Tibial nerve (tissue), 4 donors: Measurements from ENCODE around the gene ZBTB12.

Source experiments
- EP300 ChIP-seq, 2 donors: sonication (generic); formaldehyde crosslinking; IDR thresholded peaks; one replicate each; pipeline ENCODE4 v1.6.1; 2017; ENCODE audit warnings: antibody characterized with exemption in 2 of 2, mild to moderate bottlenecking in 1 of 2
- POLR2A ChIP-seq, 2 donors: fragments of 450-650 bp; IDR thresholded peaks; one replicate each; pipeline ENCODE4 v1.6.1; 2017; ENCODE audit warnings: antibody characterized with exemption in 2 of 2, mild to moderate bottlenecking in 2 of 2, moderate library complexity in 2 of 2
- TF ChIP-seq, protein P1 (sequence below), 5 experiments: fragments of 200-600 bp in 3 of 5; fragments of 450-650 bp in 2 of 5; sonication (generic) in 3 of 5; IDR thresholded peaks; one replicate each; pipeline ENCODE4 v1.5.1; 2016 to 2019; ENCODE audit warnings: antibody characterized with exemption in 5 of 5, mild to moderate bottlenecking in 3 of 5, moderate library complexity in 2 of 5

DNA sequence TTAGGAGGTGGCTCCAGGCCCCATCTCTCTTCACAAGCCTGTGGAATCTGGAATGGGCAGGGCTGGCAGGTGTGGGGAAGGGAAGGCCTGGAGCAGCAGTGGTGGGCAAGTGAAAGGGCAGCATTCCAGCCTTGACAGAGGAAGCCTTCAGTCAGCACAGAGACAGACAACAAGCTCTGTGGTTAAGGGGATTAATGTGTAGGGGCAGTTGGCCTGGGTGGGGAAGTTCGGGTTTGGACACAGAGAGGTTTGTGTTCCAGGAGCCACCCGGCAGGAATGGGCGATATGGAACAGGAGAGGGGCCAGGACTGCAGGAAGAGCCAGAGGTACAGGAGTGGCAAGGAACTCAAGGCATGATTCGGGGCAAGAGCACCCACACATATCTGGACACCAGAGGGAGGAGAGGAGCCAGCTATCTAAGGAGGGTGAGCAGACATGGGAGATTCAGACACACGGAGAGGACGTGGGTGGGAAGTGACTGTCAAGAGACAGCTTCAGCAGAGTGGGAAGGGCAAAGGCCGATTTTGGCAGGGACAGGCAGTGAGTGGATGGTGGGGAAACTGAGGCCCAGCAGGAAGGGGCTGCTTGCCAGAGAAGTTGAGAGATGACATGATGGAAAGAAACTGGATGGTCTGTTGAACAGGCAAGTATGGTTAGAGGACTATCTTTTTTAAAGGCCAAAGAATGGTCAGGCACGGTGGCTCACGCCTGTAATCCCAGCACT is 20.6 kb downstream of the ZBTB12 start:
- TF ChIP-seq POLR2A (IDR thresholded peaks at IDR 0.05), result no peak
- TF ChIP-seq, protein P1, sequence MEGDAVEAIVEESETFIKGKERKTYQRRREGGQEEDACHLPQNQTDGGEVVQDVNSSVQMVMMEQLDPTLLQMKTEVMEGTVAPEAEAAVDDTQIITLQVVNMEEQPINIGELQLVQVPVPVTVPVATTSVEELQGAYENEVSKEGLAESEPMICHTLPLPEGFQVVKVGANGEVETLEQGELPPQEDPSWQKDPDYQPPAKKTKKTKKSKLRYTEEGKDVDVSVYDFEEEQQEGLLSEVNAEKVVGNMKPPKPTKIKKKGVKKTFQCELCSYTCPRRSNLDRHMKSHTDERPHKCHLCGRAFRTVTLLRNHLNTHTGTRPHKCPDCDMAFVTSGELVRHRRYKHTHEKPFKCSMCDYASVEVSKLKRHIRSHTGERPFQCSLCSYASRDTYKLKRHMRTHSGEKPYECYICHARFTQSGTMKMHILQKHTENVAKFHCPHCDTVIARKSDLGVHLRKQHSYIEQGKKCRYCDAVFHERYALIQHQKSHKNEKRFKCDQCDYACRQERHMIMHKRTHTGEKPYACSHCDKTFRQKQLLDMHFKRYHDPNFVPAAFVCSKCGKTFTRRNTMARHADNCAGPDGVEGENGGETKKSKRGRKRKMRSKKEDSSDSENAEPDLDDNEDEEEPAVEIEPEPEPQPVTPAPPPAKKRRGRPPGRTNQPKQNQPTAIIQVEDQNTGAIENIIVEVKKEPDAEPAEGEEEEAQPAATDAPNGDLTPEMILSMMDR (IDR thresholded peaks at IDR 0.05), result no peak
- TF ChIP-seq EP300 (IDR thresholded peaks at IDR 0.05), result no peak
